AG04450 (cell line): ENCODE results near the gene XKR3. TPM values are rescaled to one million over a fixed set of nuclear protein-coding genes. Genes with fewer than 3 reads are reported as not detected.
"Not testable (repeated sequence)": the region's sequence is repeated elsewhere in the genome, so short reads cannot be mapped to it uniquely, and the experiment has no call there.

Source experiments
- CTCF ChIA-PET: fragments of 300-600, 350-600 bp; formaldehyde crosslinking; extraction: SDS; loops from one replicate; lab custom pipeline; 2022; ENCODE audit warnings: antibody characterized with exemption, inconsistent platforms; lab: Charles Lee
- POLR2A ChIA-PET: fragments of 350-600 bp; formaldehyde crosslinking; extraction: SDS; loops from one replicate; lab custom pipeline; 2021; ENCODE audit warnings: antibody characterized with exemption, inconsistent platforms; lab: Yijun Ruan, JAX
- DNase-seq: peaks from one replicate; pipeline ENCODE4 v3.0.0-alpha.2; 2011; ENCODE audit warnings: low read depth, low spot score
- H3K27ac ChIP-seq: one replicate; pipeline ENCODE4 v1.5.1; 2012; ENCODE audit warnings: low read depth, low read length, control low read depth
- H3K27me3 ChIP-seq: one replicate; pipeline ENCODE4 v1.6.0; 2012; ENCODE audit warnings: low read length; ENCODE audit not compliant: control insufficient read depth, insufficient read depth
- H3K4me3 ChIP-seq: 2 replicates; pipeline ENCODE4 v1.5.1; 2011; ENCODE audit warnings: mild to moderate bottlenecking, low read depth, low read length, control low read depth
- H3K9me3 ChIP-seq: 2 replicates; pipeline ENCODE4 v1.5.1; 2012; ENCODE audit warnings: low read length; ENCODE audit not compliant: control insufficient read depth, insufficient read depth
- CTCF ChIP-seq: IDR thresholded peaks from 2 replicates; pipeline ENCODE4 v1.5.1; 2011; ENCODE audit warnings: low read depth, low read length, control low read depth, inconsistent platforms
- polyA plus RNA-seq: library from polyadenylated mRNA; depleted of rRNA; stranded (reverse); fragments of >200 nt; gene quantifications from 2 replicates; pipeline ENCODE4 v1.2.3, GENCODE V29; 2011

XKR3 gene
- polyA plus RNA-seq, 1 experiment: not detected

DNA sequence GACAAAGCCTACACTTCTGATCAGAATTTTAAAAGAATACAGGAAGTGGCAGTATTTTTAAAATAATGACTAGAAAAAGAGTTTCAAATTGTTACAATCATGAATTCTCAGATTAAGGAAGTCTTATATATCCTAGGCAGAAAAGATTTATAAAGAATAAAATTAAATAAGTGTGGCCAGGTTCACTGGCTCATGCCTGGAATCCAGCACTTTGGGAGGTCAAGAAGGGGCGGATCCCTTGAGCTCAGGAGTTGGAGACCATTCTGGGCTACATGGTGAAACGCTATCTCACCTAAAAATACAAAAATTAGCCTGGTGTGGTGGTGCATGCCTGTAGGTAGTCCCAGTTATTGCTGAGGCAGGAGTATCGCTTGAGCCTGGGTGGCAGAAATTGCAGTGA is 24.1 kb downstream of the XKR3 start:
- Histone ChIP-seq H3K27ac (no peak overlapping the region), H3K27me3 (no peaks in the 10 kb centered on the region), H3K4me3 (no peak overlapping the region), H3K9me3 (peaks cover 9% of the 10 kb centered on the region)
- TF ChIP-seq CTCF: no peak
- CTCF ChIA-PET: no interaction called here
- DNase-seq: no peak
- POLR2A ChIA-PET: no interaction called here

- no peak for DNase-seq
- H3K27ac ChIP-seq: no peak overlapping the region
Observed at GRCh38 chr22:16800358-16800757, 24.9 kb downstream of the XKR3 start.

DNA sequence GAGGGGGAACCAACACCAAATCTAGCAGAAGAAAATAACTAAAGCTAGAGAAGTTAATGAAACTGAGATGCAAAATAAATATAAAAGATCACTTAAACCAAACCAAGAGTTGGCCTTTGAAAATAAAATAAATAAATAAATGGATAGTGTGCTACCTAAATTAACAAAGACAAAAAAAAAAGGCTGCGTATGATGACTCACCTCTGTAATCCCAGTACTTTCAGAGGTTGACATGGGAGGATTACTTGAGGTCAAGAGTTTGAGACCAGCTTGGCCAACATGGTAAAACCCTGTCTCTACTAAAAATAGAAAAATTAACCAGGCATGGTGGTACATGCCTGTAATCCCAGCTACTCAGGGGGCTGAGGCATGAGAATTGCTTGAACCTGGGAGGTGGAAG is 29.7 kb downstream of the XKR3 start:
- H3K9me3 ChIP-seq, H3K27me3 ChIP-seq, POLR2A ChIA-PET, H3K27ac ChIP-seq, CTCF ChIA-PET, DNase-seq, H3K4me3 ChIP-seq: not testable (repeated sequence)

More at GRCh38 chr22:16800358-16800757, 24.9 kb downstream of the XKR3 start:
- ChIA-PET POLR2A (no interaction called here), CTCF (no interaction called here)
- Histone ChIP-seq H3K9me3 (peaks cover 9% of the 10 kb centered on the region), H3K4me3 (no peak overlapping the region), H3K27me3 (no peaks in the 10 kb centered on the region)
- TF ChIP-seq CTCF: no peak

- DNase-seq: no peak
- ChIA-PET CTCF (no interaction called here), POLR2A (no interaction called here)
- no peak for TF ChIP-seq CTCF
- no peak overlapping the region for H3K4me3 ChIP-seq
- H3K27me3 ChIP-seq: no peaks in the 10 kb centered on the region
- no peak overlapping the region for H3K27ac ChIP-seq
- H3K9me3 ChIP-seq: peaks cover 6% of the 10 kb centered on the region
Observed at GRCh38 chr22:16793831-16794230, 31.4 kb downstream of the XKR3 start.

DNA sequence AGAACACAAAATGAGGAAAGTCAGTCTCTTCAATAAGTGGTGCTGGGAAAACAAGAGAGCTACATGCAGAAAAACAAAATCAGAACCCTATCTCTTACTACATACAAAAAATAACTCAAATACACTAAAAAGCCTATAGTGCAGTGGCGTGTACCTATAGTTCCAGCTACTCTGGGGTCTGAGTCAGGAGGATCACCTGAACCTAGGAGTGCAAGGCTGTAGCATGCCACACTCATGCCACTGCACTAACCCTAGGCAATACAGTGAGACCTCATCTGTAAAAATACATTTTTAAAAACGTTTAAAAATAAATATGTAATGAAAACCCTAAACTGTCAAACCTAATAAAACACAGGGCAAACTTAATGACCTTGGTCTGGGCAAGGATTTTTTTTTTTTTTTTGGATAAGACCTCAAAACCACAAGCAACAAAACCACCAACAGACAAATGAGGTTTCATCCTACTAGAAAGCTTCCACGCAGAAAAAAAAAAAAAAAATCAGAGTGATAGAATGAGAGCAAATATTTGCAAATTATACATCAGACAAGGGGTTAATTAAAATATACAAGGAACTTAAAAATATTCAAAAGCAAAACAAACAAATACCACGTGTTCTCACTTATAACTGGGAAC is 35.2 kb downstream of the XKR3 start:
- Histone ChIP-seq H3K27ac (no peak overlapping the region), H3K9me3 (peaks cover 12% of the 10 kb centered on the region), H3K4me3 (no peak overlapping the region), H3K27me3 (no peaks in the 10 kb centered on the region)
- CTCF ChIA-PET: no interaction called here
- TF ChIP-seq CTCF: no peak
- POLR2A ChIA-PET: no interaction called here
- no peak for DNase-seq
